GM18499 (cell line): ENCODE measurements around the gene MFSD2A.
"Not testable (repeated sequence)": the region's sequence is repeated elsewhere in the genome, so short reads cannot be mapped to it uniquely, and the experiment has no call there.

Experiments used
- ATAC-seq: cut with Tn5 transposase; IDR thresholded peaks from one replicate; pipeline ENCODE4 v1.9.1; 2021; ENCODE audit warnings: moderate number of reproducible peaks; ENCODE audit not compliant: insufficient read depth, unreplicated experiment

MFSD2A gene

GRCh38 chr1:39954870-39955546 is at the start of gene MFSD2A:
TSS of gene MFSD2A (plus strand) at chr1:39955145. CDS start at chr1:39955293, 148 bp downstream.
- no peak for ATAC-seq

- no peak for ATAC-seq
These were observed 49.8 kb upstream of the MFSD2A start for GRCh38 chr1:39905172-39905571.

- ATAC-seq, result no peak
These were observed 47.2 kb upstream of the MFSD2A start for GRCh38 chr1:39907528-39908453.

GRCh38 chr1:39908534-39908933 is 46.4 kb upstream of the MFSD2A start:
- no peak for ATAC-seq

- no peak for ATAC-seq
These were observed 44.7 kb upstream of the MFSD2A start for GRCh38 chr1:39910263-39910662.

- not testable (repeated sequence) for ATAC-seq
These were observed 41.8 kb upstream of the MFSD2A start for GRCh38 chr1:39913136-39913535.

- no peak for ATAC-seq
These were observed 39.3 kb upstream of the MFSD2A start for GRCh38 chr1:39915499-39916129.

- ATAC-seq, result no peak
These were observed 37.1 kb upstream of the MFSD2A start for GRCh38 chr1:39917825-39918224.

GRCh38 chr1:39919545-39919944 is 35.4 kb upstream of the MFSD2A start:
- no peak for ATAC-seq

GRCh38 chr1:39922251-39922688 is 32.7 kb upstream of the MFSD2A start:
- ATAC-seq, result no peak

GRCh38 chr1:39925721-39926342 is 29.1 kb upstream of the MFSD2A start:
- no peak for ATAC-seq

- ATAC-seq, result no peak
These were observed 28.6 kb upstream of the MFSD2A start for GRCh38 chr1:39926343-39926793.

- no peak for ATAC-seq
These were observed 28.1 kb upstream of the MFSD2A start for GRCh38 chr1:39926820-39927219.

GRCh38 chr1:39927538-39927937 is 27.4 kb upstream of the MFSD2A start:
- no peak for ATAC-seq

- ATAC-seq, result no peak
These were observed 25.9 kb upstream of the MFSD2A start for GRCh38 chr1:39928809-39929587.

GRCh38 chr1:39933956-39934941 is 20.7 kb upstream of the MFSD2A start:
- no peak for ATAC-seq

- no peak for ATAC-seq
These were observed 18.0 kb upstream of the MFSD2A start for GRCh38 chr1:39936724-39937491.

- ATAC-seq, result no peak
These were observed 16.1 kb upstream of the MFSD2A start for GRCh38 chr1:39938856-39939255.
